HG02943 (cell line): Measurements from ENCODE around the gene HELQ.
"Not testable (repeated sequence)": the region's sequence is repeated elsewhere in the genome, so short reads cannot be mapped to it uniquely, and the experiment has no call there.

Source experiments
- ATAC-seq: cut with Tn5 transposase; IDR thresholded peaks from one replicate; pipeline ENCODE4 v1.9.1; 2021; ENCODE audit warnings: mild to moderate bottlenecking, low read depth, moderate library complexity; ENCODE audit not compliant: unreplicated experiment

The HELQ gene

GRCh38 chr4:83455281-83456183 is at the start of gene HELQ, which contains the start of gene MRPS18C:
Gene HELQ, minus strand, starts transcription at chr4:83455823. Its CDS starts 130 bp downstream, at chr4:83455693.
Gene MRPS18C, plus strand, starts transcription at chr4:83456058. Its CDS starts 20 bp downstream, at chr4:83456078.
- peak; percentile 94 for ATAC-seq

GRCh38 chr4:83504996-83505395 is 49.4 kb upstream of the HELQ start:
- no peak for ATAC-seq

GRCh38 chr4:83504503-83504902 is 48.9 kb upstream of the HELQ start:
- ATAC-seq = no peak

GRCh38 chr4:83503974-83504373 is 48.4 kb upstream of the HELQ start:
- no peak for ATAC-seq

- ATAC-seq = not testable (repeated sequence)
Observed at GRCh38 chr4:83501671-83502070, 46.0 kb upstream of the HELQ start.

GRCh38 chr4:83498187-83498586 is 42.6 kb upstream of the HELQ start:
- ATAC-seq = no peak

GRCh38 chr4:83496085-83496917 is 40.7 kb upstream of the HELQ start:
- not testable (repeated sequence) for ATAC-seq

- ATAC-seq = peak; percentile 82
Observed at GRCh38 chr4:83490876-83491450, 35.3 kb upstream of the HELQ start.

GRCh38 chr4:83489711-83490326 is 34.2 kb upstream of the HELQ start:
- no peak for ATAC-seq

- ATAC-seq = no peak
Observed at GRCh38 chr4:83486457-83487129, 31.0 kb upstream of the HELQ start.

GRCh38 chr4:83484500-83485461 is 29.2 kb upstream of the HELQ start, which contains the start of gene ABRAXAS1:
Gene ABRAXAS1, minus strand, starts transcription at chr4:83485100. Its CDS starts 28 bp downstream, at chr4:83485072.
- peak; percentile 97 for ATAC-seq

- no peak for ATAC-seq
Observed at GRCh38 chr4:83473966-83474365, 18.3 kb upstream of the HELQ start.

GRCh38 chr4:83473423-83473822 is 17.8 kb upstream of the HELQ start:
- no peak for ATAC-seq

GRCh38 chr4:83456184-83456501 is 520 bp upstream of the HELQ start:
- ATAC-seq = no peak

- ATAC-seq = no peak
Observed at GRCh38 chr4:83454686-83455085, 937 bp downstream of the HELQ start.

- ATAC-seq = no peak
Observed at GRCh38 chr4:83449009-83449408, 6.6 kb downstream of the HELQ start.

- ATAC-seq = no peak
Observed at GRCh38 chr4:83440899-83441298, 14.7 kb downstream of the HELQ start.

GRCh38 chr4:83440148-83440814 is 15.3 kb downstream of the HELQ start:
- ATAC-seq = no peak
